ENCODE data around the gene ZKSCAN1.

DNA sequence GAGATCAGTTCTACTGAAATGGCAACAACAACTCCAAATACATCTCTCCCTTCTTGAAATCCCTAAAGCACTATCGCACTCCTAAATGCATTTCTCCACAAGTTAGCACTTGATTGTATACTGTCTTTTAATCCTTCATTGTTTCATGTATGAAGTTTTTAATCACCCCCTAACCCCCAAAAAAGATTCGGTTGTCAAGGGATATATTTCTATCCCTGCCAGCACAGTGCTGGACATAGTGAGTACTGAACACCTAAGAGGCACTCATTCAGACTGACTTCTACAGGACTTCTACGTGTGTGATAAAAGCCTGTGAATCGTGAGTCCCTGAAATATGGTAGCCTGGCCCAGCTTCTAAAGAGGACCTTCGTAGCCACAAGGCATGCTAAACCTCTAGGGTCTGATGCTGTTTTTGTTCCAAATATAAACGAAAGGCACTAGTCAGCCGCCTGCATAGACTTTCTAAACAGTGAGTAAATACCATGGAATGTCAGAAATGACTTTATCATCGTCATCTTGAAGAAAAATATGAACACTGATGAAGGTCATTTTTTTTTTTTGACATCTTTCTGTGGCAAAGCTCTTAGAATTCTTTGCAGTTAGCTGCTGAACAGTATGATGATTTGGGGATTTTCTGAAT, 19.6 kb downstream of the ZKSCAN1 start:
- TF ChIP-seq, protein P1, sequence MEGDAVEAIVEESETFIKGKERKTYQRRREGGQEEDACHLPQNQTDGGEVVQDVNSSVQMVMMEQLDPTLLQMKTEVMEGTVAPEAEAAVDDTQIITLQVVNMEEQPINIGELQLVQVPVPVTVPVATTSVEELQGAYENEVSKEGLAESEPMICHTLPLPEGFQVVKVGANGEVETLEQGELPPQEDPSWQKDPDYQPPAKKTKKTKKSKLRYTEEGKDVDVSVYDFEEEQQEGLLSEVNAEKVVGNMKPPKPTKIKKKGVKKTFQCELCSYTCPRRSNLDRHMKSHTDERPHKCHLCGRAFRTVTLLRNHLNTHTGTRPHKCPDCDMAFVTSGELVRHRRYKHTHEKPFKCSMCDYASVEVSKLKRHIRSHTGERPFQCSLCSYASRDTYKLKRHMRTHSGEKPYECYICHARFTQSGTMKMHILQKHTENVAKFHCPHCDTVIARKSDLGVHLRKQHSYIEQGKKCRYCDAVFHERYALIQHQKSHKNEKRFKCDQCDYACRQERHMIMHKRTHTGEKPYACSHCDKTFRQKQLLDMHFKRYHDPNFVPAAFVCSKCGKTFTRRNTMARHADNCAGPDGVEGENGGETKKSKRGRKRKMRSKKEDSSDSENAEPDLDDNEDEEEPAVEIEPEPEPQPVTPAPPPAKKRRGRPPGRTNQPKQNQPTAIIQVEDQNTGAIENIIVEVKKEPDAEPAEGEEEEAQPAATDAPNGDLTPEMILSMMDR (IDR thresholded peaks at IDR 0.05) = no peak
- TF ChIP-seq POLR2AphosphoS5 (IDR thresholded peaks at IDR 0.05) = no peak

Measured in prostate gland (tissue), 2 donors.